IMR-90 (cell line): ENCODE data around the gene PBXIP1.

ENCODE experiments used
- BHLHE40 ChIP-seq: fragments of 150-350 bp; IDR thresholded peaks from 2 replicates; pipeline ENCODE4 v1.6.1; 2016; ENCODE audit warnings: mild to moderate bottlenecking, low read depth, low read length
- CEBPB ChIP-seq: IDR thresholded peaks from 2 replicates; pipeline ENCODE4 v1.6.1; 2012; ENCODE audit warnings: low read depth, low read length, improper control_type of control experiment
- CHD1 ChIP-seq: IDR thresholded peaks from 2 replicates; pipeline ENCODE4 v1.6.1; 2012; ENCODE audit warnings: low read depth, low read length, improper control_type of control experiment
- FOS ChIP-seq: fragments of 150-350 bp; IDR thresholded peaks from 2 replicates; pipeline ENCODE4 v1.6.1; 2016; ENCODE audit warnings: low read depth, low read length
- MAFK ChIP-seq: IDR thresholded peaks from 2 replicates; pipeline ENCODE4 v1.6.1; 2012; ENCODE audit warnings: low read depth, low read length, improper control_type of control experiment
- MXI1 ChIP-seq: IDR thresholded peaks from 2 replicates; pipeline ENCODE4 v1.6.1; 2012; ENCODE audit warnings: low read depth, mild to moderate bottlenecking, low read length, moderate library complexity, borderline replicate concordance
- POLR2A ChIP-seq: IDR thresholded peaks from 2 replicates; pipeline ENCODE4 v1.6.1; 2012; ENCODE audit warnings: mild to moderate bottlenecking, low read depth, low read length
- RAD21 ChIP-seq: IDR thresholded peaks from 2 replicates; pipeline ENCODE4 v1.6.1; 2012; ENCODE audit warnings: low read length, improper control_type of control experiment
- RCOR1 ChIP-seq: IDR thresholded peaks from 2 replicates; pipeline ENCODE4 v1.6.1; 2012; ENCODE audit warnings: mild to moderate bottlenecking, low read length, improper control_type of control experiment; ENCODE audit not compliant: insufficient replicate concordance
- RFX5 ChIP-seq: IDR thresholded peaks from 2 replicates; pipeline ENCODE4 v1.8.0; 2012; ENCODE audit warnings: low read depth, mild to moderate bottlenecking, low read length, moderate library complexity
- SMC3 ChIP-seq: fragments of 150-350 bp; IDR thresholded peaks from 2 replicates; pipeline ENCODE4 v1.6.1; 2016; ENCODE audit warnings: low read depth, mild to moderate bottlenecking, antibody characterized with exemption, low read length, moderate library complexity
- TF ChIP-seq, protein P1 (sequence below): conservative IDR thresholded peaks from 2 replicates; pipeline ENCODE4 v1.5.1; 2012; ENCODE audit warnings: mild to moderate bottlenecking, low read depth, low read length, improper control_type of control experiment
- TF ChIP-seq, protein P2 (sequence below): fragments of 150-350 bp; IDR thresholded peaks from 2 replicates; pipeline ENCODE4 v1.6.1; 2016; ENCODE audit warnings: low read depth, mild to moderate bottlenecking, low read length, moderate library complexity, borderline replicate concordance

DNA sequence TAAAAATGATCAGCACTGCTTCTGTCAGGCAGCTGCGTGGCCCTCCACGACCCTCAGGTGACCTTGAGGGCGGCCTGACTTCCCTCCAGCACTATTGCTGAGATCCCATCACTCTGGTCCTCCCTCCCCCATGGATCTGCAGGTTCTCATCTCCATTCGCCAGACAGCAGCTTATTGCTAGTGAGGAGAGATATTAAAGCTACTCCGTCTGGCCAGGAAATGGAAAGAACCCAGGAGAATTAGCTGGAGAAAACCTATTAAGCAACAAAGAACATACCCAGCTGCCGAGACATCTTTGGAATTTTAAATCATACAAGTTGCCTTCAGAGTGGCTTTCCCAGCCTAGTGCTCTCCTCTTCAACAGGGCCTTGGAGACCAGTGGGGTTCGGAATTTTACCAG, 60.1 kb downstream of the PBXIP1 start:
- TF ChIP-seq RCOR1 (no peak), POLR2A (no peak), MAFK (no peak), RAD21 (no peak), RFX5 (no peak), CHD1 (no peak), FOS (no peak), BHLHE40 (no peak), SMC3 (no peak), MXI1 (no peak), CEBPB (no peak)
- TF ChIP-seq, protein P1, sequence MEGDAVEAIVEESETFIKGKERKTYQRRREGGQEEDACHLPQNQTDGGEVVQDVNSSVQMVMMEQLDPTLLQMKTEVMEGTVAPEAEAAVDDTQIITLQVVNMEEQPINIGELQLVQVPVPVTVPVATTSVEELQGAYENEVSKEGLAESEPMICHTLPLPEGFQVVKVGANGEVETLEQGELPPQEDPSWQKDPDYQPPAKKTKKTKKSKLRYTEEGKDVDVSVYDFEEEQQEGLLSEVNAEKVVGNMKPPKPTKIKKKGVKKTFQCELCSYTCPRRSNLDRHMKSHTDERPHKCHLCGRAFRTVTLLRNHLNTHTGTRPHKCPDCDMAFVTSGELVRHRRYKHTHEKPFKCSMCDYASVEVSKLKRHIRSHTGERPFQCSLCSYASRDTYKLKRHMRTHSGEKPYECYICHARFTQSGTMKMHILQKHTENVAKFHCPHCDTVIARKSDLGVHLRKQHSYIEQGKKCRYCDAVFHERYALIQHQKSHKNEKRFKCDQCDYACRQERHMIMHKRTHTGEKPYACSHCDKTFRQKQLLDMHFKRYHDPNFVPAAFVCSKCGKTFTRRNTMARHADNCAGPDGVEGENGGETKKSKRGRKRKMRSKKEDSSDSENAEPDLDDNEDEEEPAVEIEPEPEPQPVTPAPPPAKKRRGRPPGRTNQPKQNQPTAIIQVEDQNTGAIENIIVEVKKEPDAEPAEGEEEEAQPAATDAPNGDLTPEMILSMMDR, result no peak
- TF ChIP-seq, protein P2, sequence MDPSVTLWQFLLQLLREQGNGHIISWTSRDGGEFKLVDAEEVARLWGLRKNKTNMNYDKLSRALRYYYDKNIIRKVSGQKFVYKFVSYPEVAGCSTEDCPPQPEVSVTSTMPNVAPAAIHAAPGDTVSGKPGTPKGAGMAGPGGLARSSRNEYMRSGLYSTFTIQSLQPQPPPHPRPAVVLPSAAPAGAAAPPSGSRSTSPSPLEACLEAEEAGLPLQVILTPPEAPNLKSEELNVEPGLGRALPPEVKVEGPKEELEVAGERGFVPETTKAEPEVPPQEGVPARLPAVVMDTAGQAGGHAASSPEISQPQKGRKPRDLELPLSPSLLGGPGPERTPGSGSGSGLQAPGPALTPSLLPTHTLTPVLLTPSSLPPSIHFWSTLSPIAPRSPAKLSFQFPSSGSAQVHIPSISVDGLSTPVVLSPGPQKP, result no peak
